Right atrium auricular region (tissue), 2 donors: Measurements from ENCODE around the gene C19orf38. TPM values are rescaled to one million over a fixed set of nuclear protein-coding genes. Genes with fewer than 3 reads are reported as not detected.

ENCODE experiments used
- DNase-seq: peaks from one replicate; pipeline ENCODE4 v3.0.0-alpha.2; 2019; ENCODE audit warnings: low spot score
- H3K27ac ChIP-seq, 2 donors: fragments of 200-600 bp; sonication (generic); 1 replicate in 1 of 2; 2 replicates in 1 of 2; pipeline ENCODE4 v1.5.1; 2016 to 2019
- H3K27me3 ChIP-seq, 2 donors: fragments of 200-600 bp; sonication (generic); one replicate each; pipeline versions ENCODE4 v1.5.1 to v1.6.0; 2017 to 2019
- H3K36me3 ChIP-seq: fragments of 200-600 bp; sonication (generic); one replicate; pipeline ENCODE4 v1.5.1; 2016
- H3K4me1 ChIP-seq, 2 donors: fragments of 200-600 bp; sonication (generic); one replicate each; pipeline versions ENCODE4 v1.5.1 to v1.6.0; 2017 to 2019
- H3K4me3 ChIP-seq, 2 donors: fragments of 200-600 bp; sonication (generic); 1 replicate in 1 of 2; 2 replicates in 1 of 2; pipeline ENCODE4 v1.5.1; 2017 to 2019; ENCODE audit warnings: mild to moderate bottlenecking in 1 of 2, moderate library complexity in 1 of 2
- H3K9me3 ChIP-seq, 2 donors: fragments of 200-600 bp; sonication (generic); one replicate each; pipeline ENCODE4 v1.5.1; 2019
- total RNA-seq, 2 donors: library from RNA; depleted of rRNA; stranded (reverse); fragments of >200 nt; gene quantifications; one replicate each; pipeline ENCODE4 v1.1.0, GENCODE V29; 2016
- TF ChIP-seq, protein P1 (sequence below), 2 donors: fragments of 200-600 bp; sonication (generic); IDR thresholded peaks; one replicate each; pipeline ENCODE4 v1.5.1; 2019; ENCODE audit warnings: antibody characterized with exemption in 2 of 2

C19orf38 gene
- total RNA-seq, 2 donors from 2014 or later: 1.5 TPM; not detected in 1

DNA sequence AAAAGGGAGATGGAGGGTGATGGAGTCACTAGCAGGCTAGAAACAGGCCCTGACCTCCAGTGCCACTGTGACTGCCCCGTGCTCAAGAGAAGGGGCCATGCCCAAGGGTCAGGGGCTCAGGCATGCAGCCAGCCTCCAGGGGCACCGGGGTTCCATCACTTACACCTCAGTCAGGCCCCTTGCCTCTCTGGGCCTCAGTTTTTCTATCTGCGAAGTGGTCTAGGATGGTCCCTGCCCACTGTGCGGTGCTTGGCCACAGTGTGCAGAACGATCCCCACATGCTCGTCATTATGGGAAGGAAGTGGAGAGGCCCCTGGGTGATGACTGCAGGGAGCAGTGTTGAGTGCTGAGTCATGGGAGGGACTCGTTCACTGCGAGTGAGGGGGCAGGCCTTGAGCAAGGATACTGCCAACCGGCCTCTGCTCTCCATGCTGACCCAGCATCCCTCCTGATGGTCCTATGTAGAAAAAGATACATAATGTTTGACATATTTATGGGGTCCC, 35.3 kb upstream of the C19orf38 start:
- peaks cover 0 to 10% of the 10 kb centered on the region in 2 donors for H3K4me1 ChIP-seq
- H3K9me3 ChIP-seq: no peaks in the 10 kb centered on the region
- no peak overlapping the region for H3K4me3 ChIP-seq
- no peaks in the 10 kb centered on the region for H3K27me3 ChIP-seq
- DNase-seq: peak; percentile 71
- H3K36me3 ChIP-seq: peaks cover 77% of the 10 kb centered on the region
- H3K27ac ChIP-seq: peak overlapping the region in 1 of 2 donors; percentile 48
- TF ChIP-seq, protein P1, sequence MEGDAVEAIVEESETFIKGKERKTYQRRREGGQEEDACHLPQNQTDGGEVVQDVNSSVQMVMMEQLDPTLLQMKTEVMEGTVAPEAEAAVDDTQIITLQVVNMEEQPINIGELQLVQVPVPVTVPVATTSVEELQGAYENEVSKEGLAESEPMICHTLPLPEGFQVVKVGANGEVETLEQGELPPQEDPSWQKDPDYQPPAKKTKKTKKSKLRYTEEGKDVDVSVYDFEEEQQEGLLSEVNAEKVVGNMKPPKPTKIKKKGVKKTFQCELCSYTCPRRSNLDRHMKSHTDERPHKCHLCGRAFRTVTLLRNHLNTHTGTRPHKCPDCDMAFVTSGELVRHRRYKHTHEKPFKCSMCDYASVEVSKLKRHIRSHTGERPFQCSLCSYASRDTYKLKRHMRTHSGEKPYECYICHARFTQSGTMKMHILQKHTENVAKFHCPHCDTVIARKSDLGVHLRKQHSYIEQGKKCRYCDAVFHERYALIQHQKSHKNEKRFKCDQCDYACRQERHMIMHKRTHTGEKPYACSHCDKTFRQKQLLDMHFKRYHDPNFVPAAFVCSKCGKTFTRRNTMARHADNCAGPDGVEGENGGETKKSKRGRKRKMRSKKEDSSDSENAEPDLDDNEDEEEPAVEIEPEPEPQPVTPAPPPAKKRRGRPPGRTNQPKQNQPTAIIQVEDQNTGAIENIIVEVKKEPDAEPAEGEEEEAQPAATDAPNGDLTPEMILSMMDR (IDR thresholded peaks at IDR 0.05): no peak

DNA sequence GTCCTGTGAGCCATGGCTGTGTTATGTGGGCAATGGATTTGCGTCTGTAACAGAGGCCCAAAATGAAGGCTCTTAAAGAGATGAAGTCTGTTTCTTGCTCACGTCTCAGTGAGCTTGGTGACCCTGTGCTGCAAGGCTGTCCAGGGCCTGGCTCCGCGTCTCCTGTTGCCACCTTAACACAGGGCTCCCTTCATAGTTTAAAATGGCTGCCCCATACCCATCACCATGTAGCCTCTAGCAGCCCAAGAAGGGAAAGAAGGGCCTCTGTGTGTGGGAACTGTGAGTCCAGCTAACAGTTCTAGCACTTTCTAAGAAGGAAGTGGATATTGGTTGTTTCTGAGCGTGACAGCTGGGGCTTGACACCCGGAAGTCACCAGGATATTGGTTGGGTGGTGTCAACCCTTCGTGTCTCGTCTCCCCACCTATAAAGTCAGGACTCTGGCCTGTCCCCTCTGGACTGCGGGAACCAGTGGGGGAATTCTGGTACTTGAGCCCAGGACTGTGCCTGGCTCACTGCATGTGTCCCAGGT, 33.1 kb upstream of the C19orf38 start:
- Histone ChIP-seq H3K27me3 (no peaks in the 10 kb centered on the region), H3K36me3 (peaks cover 62% of the 10 kb centered on the region)

DNA sequence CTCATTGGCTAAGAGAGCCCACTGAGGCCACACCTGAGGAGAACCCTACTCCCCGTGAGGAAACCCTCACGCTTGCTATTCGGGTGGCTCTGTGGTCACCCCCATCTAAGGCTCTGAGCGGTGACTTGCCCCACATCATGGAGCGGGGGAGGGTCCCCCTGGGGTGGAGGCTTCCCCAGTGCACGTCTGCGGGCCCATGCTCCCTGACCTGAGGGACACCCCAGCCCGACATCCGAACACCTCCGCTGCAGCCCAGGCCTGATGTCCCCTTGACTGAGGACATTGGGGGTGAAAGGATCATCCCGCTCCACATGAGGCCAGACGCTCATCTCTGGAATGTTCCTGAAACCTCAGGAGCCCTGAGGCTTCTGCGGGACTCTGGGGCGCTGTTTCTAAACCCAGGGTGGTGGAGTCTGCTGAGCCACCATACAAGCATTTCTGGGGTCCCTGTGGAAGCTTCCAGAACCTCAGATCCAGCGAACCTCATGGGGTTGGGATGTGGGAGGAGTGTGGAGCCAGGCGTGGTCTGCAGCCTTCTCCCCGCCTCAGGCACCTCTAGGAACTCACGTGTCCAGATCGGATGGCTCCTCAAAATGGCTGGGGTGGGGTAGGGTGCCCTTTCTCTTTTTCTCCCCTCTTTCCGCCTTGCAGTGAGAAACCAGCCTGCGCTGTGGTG, 32.1 kb upstream of the C19orf38 start:
- Histone ChIP-seq H3K4me1 (peaks cover 0 to 10% of the 10 kb centered on the region in 2 donors), H3K27ac (peak overlapping the region in 1 of 2 donors; percentile 51), H3K9me3 (no peaks in the 10 kb centered on the region), H3K27me3 (no peaks in the 10 kb centered on the region), H3K4me3 (peak overlapping the region in 1 of 2 donors; percentile 11), H3K36me3 (peaks cover 62% of the 10 kb centered on the region)
- TF ChIP-seq, protein P1 (IDR thresholded peaks at IDR 0.05): no peak
- DNase-seq: no peak

More for the DNA sequence above, 33.1 kb upstream of the C19orf38 start:
- Histone ChIP-seq H3K4me1 (peaks cover 0 to 10% of the 10 kb centered on the region in 2 donors), H3K9me3 (no peaks in the 10 kb centered on the region), H3K27ac (no peak overlapping the region), H3K4me3 (no peak overlapping the region)
- TF ChIP-seq, protein P1 (IDR thresholded peaks at IDR 0.05): no peak
- no peak for DNase-seq

DNA sequence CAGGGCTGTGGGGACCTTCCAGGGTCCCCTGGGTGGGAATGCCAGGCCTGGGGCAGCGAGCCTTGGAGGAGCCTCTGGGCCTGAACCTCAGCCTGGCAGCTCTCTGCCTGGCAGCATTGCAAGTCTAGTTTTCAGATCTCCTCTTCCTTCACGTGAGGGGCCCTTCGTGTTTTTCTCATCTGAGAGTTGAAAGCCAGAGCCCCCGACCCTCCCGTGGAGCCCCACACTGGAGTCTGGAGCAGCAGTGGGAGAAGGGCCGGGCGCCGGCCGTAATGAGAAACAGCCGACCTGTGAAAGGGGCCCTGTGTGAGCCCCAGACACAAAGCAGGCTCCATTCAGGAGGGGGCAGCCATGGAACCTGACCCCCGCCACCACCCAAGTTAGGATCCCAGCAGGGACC, 31.5 kb upstream of the C19orf38 start:
- Histone ChIP-seq H3K9me3 (no peaks in the 10 kb centered on the region), H3K4me3 (peak overlapping the region in 1 of 2 donors; percentile 11), H3K27ac (peak overlapping the region; percentile 51 to 67), H3K4me1 (peaks cover 0 to 10% of the 10 kb centered on the region in 2 donors), H3K36me3 (peaks cover 62% of the 10 kb centered on the region), H3K27me3 (no peaks in the 10 kb centered on the region)
- TF ChIP-seq, protein P1 (IDR thresholded peaks at IDR 0.05): no peak
- DNase-seq: no peak

DNA sequence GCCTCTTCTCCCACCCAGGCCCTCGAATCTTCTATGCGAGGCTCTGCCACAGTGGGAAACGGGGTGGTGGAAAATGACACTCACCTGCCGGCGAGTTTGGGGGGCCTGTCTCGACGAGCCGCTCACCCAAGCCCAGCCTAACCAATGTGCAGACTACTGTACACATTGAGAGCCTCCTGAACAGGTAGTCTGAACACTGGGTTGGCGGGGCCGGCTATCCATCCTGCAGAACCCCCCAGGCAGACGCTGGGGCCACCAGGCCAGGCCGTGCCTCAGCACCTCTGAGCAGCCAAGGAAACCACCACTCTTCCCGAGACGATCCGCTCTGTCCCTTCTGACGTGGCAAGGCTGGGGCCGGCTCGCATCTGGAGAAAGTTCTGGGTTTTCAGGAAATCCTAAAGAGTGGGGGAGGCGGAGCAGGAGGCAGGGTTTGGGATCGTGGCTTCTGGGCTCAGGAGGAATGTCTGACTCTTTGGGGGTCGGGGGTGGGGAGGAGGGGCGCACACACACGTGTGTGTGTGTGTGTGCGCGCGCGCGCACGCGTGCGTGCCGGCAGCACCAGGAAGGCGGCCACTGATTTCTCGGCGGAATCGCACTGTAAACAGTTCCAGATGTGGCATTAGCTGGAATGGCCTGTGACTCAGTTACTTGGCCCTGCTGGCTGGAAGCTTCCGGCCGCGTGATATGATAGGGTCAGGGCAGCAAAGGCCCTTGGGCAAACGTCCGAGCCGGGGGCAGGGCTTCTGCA, 30.8 kb upstream of the C19orf38 start:
- H3K4me3 ChIP-seq: peak overlapping the region; percentile 7 to 11
- H3K9me3 ChIP-seq: no peaks in the 10 kb centered on the region
- TF ChIP-seq, protein P1 (IDR thresholded peaks at IDR 0.05): no peak
- peaks cover 62% of the 10 kb centered on the region for H3K36me3 ChIP-seq
- peak; percentile 65 for DNase-seq
- peak overlapping the region; percentile 27 to 67 for H3K27ac ChIP-seq
- no peaks in the 10 kb centered on the region for H3K27me3 ChIP-seq
- peaks cover 0 to 10% of the 10 kb centered on the region in 2 donors for H3K4me1 ChIP-seq
